ENCODE data around the gene LAMTOR3.

The LAMTOR3 gene

DNA sequence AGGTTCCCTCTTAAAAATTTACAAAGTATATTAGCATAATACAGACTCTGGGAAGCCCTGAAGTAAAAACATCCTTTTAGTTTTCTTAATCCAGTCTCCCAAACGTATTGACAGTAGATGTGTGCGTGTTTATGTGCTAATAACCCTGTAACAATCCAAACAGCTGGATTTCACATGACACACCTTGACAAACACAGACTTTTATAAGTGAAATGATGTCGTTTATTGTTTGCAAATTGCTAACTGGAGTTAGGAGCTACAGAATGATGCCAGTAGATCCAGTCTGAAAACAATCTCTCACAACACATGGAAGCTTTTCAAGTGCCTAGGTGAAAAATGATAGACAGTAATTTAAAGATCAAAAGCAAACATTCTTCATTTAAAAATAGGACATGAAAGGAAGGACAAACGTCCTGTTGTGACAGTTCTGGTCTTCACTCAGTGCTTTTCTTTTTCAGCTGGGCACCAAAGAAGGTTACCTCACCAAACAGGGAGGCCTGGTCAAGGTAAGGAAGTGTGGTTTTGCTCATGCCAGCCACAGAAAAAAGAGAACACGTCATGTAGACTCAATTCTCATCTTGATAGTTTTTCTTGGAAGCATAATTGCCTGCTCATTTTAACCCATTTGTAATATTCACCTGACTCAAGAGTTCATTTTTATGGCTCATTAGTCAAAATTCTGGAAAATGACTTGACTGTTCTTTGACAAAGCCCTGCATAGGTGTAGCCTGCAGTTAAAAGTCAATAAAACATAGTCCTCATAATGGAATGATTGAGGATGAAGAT is 32.9 kb downstream of the LAMTOR3 start:
- no peak for DNase-seq (ENCODE audit: low read depth in 3 of 3)

- DNase-seq (ENCODE audit: low read depth in 3 of 3) = no peak
Observed at GRCh38 chr4:99860521-99860920, 33.7 kb downstream of the LAMTOR3 start.

GRCh38 chr4:99859618-99860017 is 34.6 kb downstream of the LAMTOR3 start:
- DNase-seq (ENCODE audit: low read depth in 3 of 3) = no peak

GRCh38 chr4:99857307-99857706 is 36.9 kb downstream of the LAMTOR3 start:
- no peak for DNase-seq (ENCODE audit: low read depth in 3 of 3)

- peak in 1 of 3 experiments; percentile 14 for DNase-seq (ENCODE audit: low read depth in 3 of 3)
Observed at GRCh38 chr4:99856166-99856565, 38.1 kb downstream of the LAMTOR3 start.

- no peak for DNase-seq (ENCODE audit: low read depth in 3 of 3)
Observed at GRCh38 chr4:99855678-99856077, 38.5 kb downstream of the LAMTOR3 start.

DNA sequence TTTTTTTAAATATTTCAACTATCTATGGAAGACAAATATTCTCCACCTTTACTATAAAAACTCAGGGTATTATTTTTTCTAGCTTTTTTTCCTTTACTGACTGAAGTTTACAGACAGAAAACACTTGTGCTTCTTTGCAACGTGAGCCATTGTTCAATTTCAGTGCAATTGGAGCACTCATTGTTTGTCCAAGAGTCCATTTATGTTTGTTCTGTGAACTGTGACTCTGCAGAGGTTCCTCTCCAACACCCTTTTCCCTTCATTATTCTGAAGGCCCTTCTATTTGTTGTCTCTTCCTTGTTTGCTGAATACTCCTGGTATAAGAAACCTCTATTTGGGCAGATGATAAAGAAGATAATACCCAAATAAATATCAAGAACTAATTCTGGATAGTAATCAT is 40.2 kb downstream of the LAMTOR3 start:
- no peak for DNase-seq (ENCODE audit: low read depth in 3 of 3)

DNA sequence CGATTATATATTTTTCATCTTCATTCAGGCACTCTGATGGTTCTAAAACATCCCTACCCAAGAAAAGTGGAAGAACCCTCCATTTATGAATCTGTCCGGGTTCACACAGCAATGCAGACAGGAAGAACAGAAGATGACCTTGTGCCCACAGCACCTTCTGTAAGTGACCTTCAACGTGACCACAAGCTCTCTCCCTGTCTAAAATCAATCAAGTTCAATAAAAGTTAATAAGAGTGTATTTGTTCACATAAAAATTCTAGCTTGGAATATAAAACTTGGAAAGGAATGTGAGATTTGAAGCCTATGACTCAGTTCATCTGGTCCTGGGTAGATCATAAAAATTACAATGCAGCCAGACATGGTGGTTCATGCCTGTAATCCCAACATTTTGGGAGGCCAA is 41.0 kb downstream of the LAMTOR3 start:
- no peak for DNase-seq (ENCODE audit: low read depth in 3 of 3)

GRCh38 chr4:99852199-99852749 is 42.0 kb downstream of the LAMTOR3 start:
- DNase-seq (ENCODE audit: low read depth in 3 of 3) = no peak

- no peak for DNase-seq (ENCODE audit: low read depth in 3 of 3)
Observed at GRCh38 chr4:99848591-99849001, 45.6 kb downstream of the LAMTOR3 start.

DNA sequence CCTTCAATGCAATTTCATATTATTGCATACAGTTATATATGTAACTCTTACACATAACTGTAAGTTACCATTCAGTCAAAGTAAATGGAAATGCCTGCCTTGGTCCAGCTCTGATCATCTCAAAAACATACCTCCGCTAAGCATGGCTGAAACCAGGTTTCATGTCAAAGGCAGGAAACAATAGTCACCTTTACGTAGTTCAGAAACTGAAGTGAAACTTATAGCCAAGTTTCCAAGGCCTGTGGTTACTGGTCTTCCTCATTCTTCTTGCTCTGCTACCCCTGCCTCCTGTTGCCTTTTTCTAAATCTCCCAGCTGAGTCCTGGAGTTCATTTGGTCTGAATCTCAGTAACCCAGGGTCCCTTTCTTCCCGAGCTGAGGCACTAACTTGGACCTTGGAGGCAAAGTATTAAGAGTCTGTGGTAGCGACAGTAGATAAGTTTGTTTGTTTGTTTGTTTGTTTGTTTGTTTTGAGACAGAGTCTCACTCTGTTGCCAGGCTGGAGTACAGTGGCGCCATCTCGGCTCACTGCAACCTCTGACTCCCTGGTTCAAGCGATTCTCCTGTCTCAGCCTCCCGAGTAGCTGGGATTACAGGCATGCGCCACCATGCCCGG is 46.8 kb downstream of the LAMTOR3 start:
- no peak for DNase-seq (ENCODE audit: low read depth in 3 of 3)

GRCh38 chr4:99846891-99847290 is 47.3 kb downstream of the LAMTOR3 start:
- no peak for DNase-seq (ENCODE audit: low read depth in 3 of 3)

DNA sequence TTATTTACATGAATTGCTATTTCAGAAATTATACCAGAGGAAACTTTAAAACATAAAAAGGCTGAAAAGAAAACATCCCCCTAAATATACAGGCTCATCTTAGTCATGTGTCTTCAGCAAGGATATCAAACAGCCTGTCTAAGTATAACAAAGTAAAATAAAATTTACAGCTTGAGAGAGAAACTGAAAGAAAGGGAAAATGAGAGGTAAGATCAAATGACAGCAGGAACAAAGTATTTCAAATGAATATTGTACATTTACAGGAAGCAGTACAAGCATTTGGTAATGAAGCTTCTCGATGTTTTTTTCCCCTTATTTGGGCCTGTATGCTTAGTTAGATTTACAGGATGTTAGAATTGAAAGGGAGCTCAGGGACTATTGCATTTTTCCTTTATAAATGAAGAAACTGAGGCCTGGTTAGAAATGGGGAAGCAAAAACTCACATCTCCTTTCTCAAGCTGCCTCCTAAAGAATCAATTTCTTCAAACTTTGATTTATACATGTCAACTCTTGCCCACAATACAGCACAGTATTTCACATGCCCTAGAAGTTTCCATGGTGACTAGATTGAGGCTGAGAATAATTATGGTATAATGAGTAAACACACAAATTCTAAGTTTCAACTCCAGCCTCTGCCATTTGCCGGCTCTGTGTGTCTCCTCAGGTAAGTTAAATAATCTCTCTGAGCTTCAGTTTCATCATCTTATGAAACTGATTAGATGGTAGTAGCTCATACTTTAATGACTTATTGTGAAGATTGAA is 48.3 kb downstream of the LAMTOR3 start:
- DNase-seq (ENCODE audit: low read depth in 3 of 3) = no peak

DNA sequence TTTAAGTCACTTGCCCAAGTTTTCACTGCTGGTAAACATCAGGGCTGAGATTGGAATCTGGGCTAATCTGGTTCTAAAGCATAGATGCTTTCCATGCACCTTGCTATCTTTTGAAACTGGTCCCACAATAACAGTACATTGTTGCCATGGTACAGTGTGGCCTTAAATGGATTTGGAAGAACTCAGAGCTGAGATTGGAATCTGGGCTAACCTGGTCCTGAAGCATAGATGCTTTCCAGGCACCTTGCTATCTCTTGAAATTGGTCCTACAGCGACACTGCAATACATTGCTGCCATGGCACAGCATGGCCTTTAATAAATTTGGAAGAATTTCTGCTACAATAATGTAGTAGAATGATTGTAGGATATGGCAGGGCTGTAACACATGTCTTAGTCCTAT is 49.0 kb downstream of the LAMTOR3 start:
- no peak for DNase-seq (ENCODE audit: low read depth in 3 of 3)

DNA sequence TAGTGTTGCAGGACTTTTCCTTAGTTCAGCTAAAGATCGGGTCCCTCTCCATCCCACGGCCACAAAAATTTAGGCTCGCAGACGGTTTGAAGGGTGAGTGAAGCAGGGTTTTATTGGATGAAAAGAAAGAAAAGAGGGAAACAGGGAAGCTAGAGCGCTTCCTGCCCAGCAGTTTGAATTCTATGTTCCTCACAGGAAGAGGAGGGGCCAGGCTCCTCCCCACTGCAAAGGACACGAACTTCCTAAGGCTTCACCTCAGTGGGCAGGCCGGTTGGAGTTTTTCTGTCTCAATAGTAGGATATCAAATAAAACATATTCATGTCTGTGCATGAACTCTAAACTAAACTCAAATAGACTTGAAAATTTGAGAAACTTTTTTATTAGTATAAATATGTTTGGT is 50.2 kb downstream of the LAMTOR3 start:
- DNase-seq (ENCODE audit: low read depth in 3 of 3) = no peak

- no peak for DNase-seq (ENCODE audit: low read depth in 3 of 3)
Observed at GRCh38 chr4:99843413-99843812, 50.8 kb downstream of the LAMTOR3 start.

DNA sequence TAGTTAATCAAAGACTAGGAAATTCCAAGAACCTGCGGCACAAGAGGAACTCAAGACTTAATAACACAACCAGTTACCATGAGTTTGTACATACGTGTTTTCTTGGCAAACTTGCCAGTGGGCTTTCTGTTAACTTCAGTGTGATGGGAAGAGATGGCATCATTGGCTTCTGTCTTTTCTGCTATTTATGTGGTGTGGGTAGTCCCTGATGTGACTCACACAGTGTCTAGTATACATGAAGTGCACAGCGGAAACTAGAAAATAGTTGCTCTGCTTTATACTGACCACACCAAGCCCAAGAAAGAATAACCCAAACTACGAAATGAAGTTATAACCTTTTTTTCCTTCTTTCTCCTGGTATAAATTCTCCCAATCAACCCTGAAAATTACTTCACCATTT is 53.1 kb downstream of the LAMTOR3 start:
- DNase-seq (ENCODE audit: low read depth in 3 of 3) = no peak

- DNase-seq (ENCODE audit: low read depth in 3 of 3) = no peak
Observed at GRCh38 chr4:99838927-99839326, 55.3 kb downstream of the LAMTOR3 start.

- DNase-seq (ENCODE audit: low read depth in 3 of 3) = no peak
Observed at GRCh38 chr4:99835942-99836341, 58.3 kb downstream of the LAMTOR3 start.

DNA sequence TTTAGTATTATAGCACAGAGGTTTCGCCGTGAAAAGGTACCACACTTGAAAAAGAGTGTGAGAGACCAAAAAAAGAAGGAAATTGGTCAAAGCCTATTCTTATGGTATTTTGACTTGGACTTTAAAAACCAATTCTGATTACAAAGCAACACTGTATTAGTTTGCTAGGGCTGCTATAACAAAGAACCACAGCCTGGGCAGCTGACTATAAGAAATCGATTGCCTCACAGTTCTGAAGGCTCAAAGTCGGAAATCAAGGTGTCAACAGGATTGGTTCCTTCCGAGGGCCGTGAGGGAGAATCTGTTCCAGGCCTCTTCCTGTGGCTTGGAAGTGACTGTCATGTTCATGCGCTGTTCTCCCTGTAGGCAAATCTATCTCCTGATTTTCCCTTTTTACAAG is 59.7 kb downstream of the LAMTOR3 start:
- DNase-seq (ENCODE audit: low read depth in 3 of 3) = no peak

- DNase-seq (ENCODE audit: low read depth in 3 of 3) = no peak
Observed at GRCh38 chr4:99833756-99834155, 60.5 kb downstream of the LAMTOR3 start.

DNA sequence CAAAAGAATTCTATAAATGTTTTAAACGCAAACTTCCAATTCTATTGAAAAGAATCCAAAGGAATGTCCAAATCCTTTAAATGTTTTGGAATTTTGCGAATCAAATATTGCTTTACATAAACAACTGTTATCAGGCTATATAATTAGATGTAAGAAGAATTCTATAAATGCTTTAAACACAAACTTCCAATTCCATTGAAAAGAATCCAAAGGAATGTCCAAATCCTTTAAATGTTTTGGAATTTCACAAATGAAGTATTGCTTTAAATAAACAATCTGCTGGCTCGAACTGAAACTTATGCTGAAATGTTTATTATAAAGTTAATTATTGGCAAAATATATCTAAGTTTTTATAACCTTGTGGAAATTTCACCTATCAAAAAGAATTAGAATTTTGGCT is 61.5 kb downstream of the LAMTOR3 start:
- no peak for DNase-seq (ENCODE audit: low read depth in 3 of 3)

DNA sequence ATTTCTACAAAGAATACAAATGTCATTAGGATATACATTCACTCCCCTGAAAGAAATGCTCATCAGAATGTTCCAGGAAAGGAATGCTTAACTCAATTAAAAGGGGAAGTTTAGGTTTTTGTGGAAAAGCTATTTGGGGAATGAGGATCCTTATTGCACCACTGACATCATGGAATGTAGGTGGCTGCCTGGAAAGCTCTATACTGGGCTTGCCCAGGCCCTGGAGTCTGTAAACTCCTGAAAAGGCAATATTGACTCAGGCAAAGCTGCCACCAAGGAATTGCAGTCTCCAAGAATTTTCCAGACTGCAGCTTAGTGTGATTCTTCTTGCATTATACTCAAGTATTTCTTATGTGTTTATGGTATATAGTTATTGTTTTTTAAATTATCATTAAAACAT is 61.9 kb downstream of the LAMTOR3 start:
- no peak for DNase-seq (ENCODE audit: low read depth in 3 of 3)
